GM23338 (cell line): ENCODE results near the gene RFESD. TPM values are rescaled to one million over a fixed set of nuclear protein-coding genes. Genes with fewer than 3 reads are reported as not detected.

Experiments used
- ATAC-seq: fragments of 200-7000 bp; cut with Tn5 transposase; 3 replicates; pipeline ENCODE4 v1.9.1; 2020
- DNase-seq: peaks from one replicate; pipeline ENCODE4 v3.0.0-alpha.2; 2015; ENCODE audit warnings: low spot score
- H2AFZ ChIP-seq: fragments of 200-600 bp; sonication (generic); 2 replicates; pipeline ENCODE4 v1.8.0; 2016; ENCODE audit warnings: antibody characterized with exemption, mild to moderate bottlenecking, moderate library complexity
- H3F3A ChIP-seq: fragments of 200-600 bp; sonication (generic); replicated peaks from 2 replicates; pipeline ENCODE4 v1.8.0; 2017; ENCODE audit warnings: antibody characterized with exemption, mixed run types, low read depth
- H3K27ac ChIP-seq: fragments of 200-600 bp; sonication (generic); 2 replicates; pipeline ENCODE4 v1.6.1; 2016; ENCODE audit warnings: low read depth
- H3K27me3 ChIP-seq: fragments of 200-600 bp; sonication (generic); 2 replicates; pipeline ENCODE4 v1.8.0; 2016; ENCODE audit warnings: mild to moderate bottlenecking, mixed run types, moderate library complexity; ENCODE audit not compliant: insufficient read depth
- H3K36me3 ChIP-seq: fragments of 200-600 bp; sonication (generic); 2 replicates; pipeline ENCODE4 v1.8.0; 2016; ENCODE audit warnings: mild to moderate bottlenecking; ENCODE audit not compliant: insufficient read depth
- H3K4me1 ChIP-seq: fragments of 200-600 bp; sonication (generic); 2 replicates; pipeline ENCODE4 v1.8.0; 2016; ENCODE audit warnings: mild to moderate bottlenecking, moderate library complexity; ENCODE audit not compliant: insufficient read depth
- H3K4me2 ChIP-seq: fragments of 200-600 bp; sonication (generic); 2 replicates; pipeline ENCODE4 v1.7.1; 2017; ENCODE audit warnings: mixed run types
- H3K4me3 ChIP-seq: fragments of 200-600 bp; sonication (generic); 2 replicates; pipeline ENCODE4 v1.6.1; 2016; ENCODE audit warnings: mixed run types
- H3K79me2 ChIP-seq: fragments of 200-600 bp; sonication (generic); replicated peaks from 2 replicates; pipeline ENCODE4 v1.8.0; 2017; ENCODE audit warnings: mild to moderate bottlenecking; ENCODE audit not compliant: insufficient read depth
- H3K9me2 ChIP-seq: fragments of 200-600 bp; sonication (generic); 2 replicates; pipeline ENCODE4 v1.8.0; 2017; ENCODE audit not compliant: insufficient read depth
- H4K20me1 ChIP-seq: fragments of 200-600 bp; sonication (generic); replicated peaks from 2 replicates; pipeline ENCODE4 v1.8.0; 2017; ENCODE audit warnings: mild to moderate bottlenecking; ENCODE audit not compliant: insufficient read depth
- H3K27ac Mint-ChIP-seq: 2 replicates; pipeline ENCODE4 v1.8.0; 2020; ENCODE audit warnings: inconsistent platforms, mild to moderate bottlenecking, moderate library complexity, mixed read lengths
- H3K27me3 Mint-ChIP-seq: 3 replicates; pipeline ENCODE4 v1.8.0; 2022; ENCODE audit warnings: low read depth, mild to moderate bottlenecking, moderate library complexity, mixed read lengths, inconsistent platforms; ENCODE audit not compliant: insufficient read depth, poor library complexity
- H3K36me3 Mint-ChIP-seq: 3 replicates; pipeline ENCODE4 v1.8.0; 2021; ENCODE audit warnings: low read depth, mild to moderate bottlenecking, inconsistent platforms, moderate library complexity, mixed read lengths
- H3K4me1 Mint-ChIP-seq: 3 replicates; pipeline ENCODE4 v1.8.0; 2020; ENCODE audit warnings: mild to moderate bottlenecking, inconsistent platforms, mixed read lengths
- H3K4me3 Mint-ChIP-seq: 3 replicates; pipeline ENCODE4 v1.8.0; 2021; ENCODE audit warnings: moderate library complexity, mild to moderate bottlenecking, inconsistent platforms, mixed read lengths
- H3K9me3 Mint-ChIP-seq: 3 replicates; pipeline ENCODE4 v1.8.0; 2020; ENCODE audit warnings: moderate library complexity, mild to moderate bottlenecking, inconsistent platforms, mixed read lengths
- CREB1 ChIP-seq: fragments of 250-450 bp; sonication (Bioruptor Pico); IDR thresholded peaks from 2 replicates; pipeline ENCODE4 v1.5.0; 2020; ENCODE audit warnings: low read depth, mild to moderate bottlenecking, moderate library complexity
- CTCF ChIP-seq, 2 experiments: fragments of 200-600 bp in 1 of 2; sonication (generic) in 1 of 2; conservative IDR thresholded peaks; 2 replicates each; pipeline versions ENCODE4 v1.5.1 to v1.6.1; 2016 to 2017; ENCODE audit warnings: antibody characterized with exemption in 2 of 2, low read depth in 2 of 2, mild to moderate bottlenecking in 2 of 2, moderate library complexity in 1 of 2
- ETS1 ChIP-seq: IDR thresholded peaks from 2 replicates; pipeline ENCODE4 v1.6.1; 2016; ENCODE audit warnings: antibody characterized with exemption
- EZH2phosphoT487 ChIP-seq: fragments of 200-600 bp; sonication (generic); IDR thresholded peaks from one replicate; pipeline ENCODE4 v1.8.1; 2018; ENCODE audit warnings: antibody characterized with exemption; ENCODE audit not compliant: unreplicated experiment
- JUNB ChIP-seq: IDR thresholded peaks from one replicate; pipeline ENCODE4 v1.6.1; 2016; ENCODE audit warnings: antibody characterized with exemption; ENCODE audit not compliant: unreplicated experiment
- NANOG ChIP-seq: IDR thresholded peaks from 2 replicates; pipeline ENCODE4 v1.6.1; 2016; ENCODE audit warnings: antibody characterized with exemption, borderline replicate concordance
- POLR2AphosphoS5 ChIP-seq: IDR thresholded peaks from 2 replicates; pipeline ENCODE4 v1.6.1; 2016; ENCODE audit warnings: antibody characterized with exemption, low read depth
- ZNF114 ChIP-seq: fragments of 250-450 bp; sonication (Bioruptor Pico); IDR thresholded peaks from 2 replicates; pipeline ENCODE4 v1.5.0; 2020; ENCODE audit warnings: mild to moderate bottlenecking, moderate library complexity
- ZNF462 ChIP-seq: fragments of 250-450 bp; sonication (Bioruptor Pico); IDR thresholded peaks from 2 replicates; pipeline ENCODE4 v1.5.0; 2020; ENCODE audit warnings: mild to moderate bottlenecking, moderate library complexity
- polyA plus RNA-seq: library from polyadenylated mRNA; unstranded; fragments of >200 nt; fragmentation: Nextera tagmentation; extraction: Ambion mirVana; gene quantifications from 2 replicates; pipeline ENCODE4 v1.2.1, GENCODE V29; 2016
- total RNA-seq: library from RNA; depleted of rRNA; stranded (reverse); fragments of >200 nt; shearing (Covaris generic); gene quantifications from 2 replicates; pipeline ENCODE4 v1.2.3, GENCODE V29; 2014

The RFESD gene
- total and polyA plus RNA-seq, 2 experiments from 2014 or later: 2.4 to 6.9 TPM

GRCh38 chr5:95669540-95669939 is 23.0 kb downstream of the RFESD start (continued):
- TF ChIP-seq ZNF462 (CRISPR knock-in tag): no peak
- no peak for TF ChIP-seq ETS1
- no peak for TF ChIP-seq ZNF114
- TF ChIP-seq POLR2AphosphoS5: no peak
- TF ChIP-seq NANOG: no peak
- TF ChIP-seq CREB1 (CRISPR knock-in tag): no peak
- TF ChIP-seq JUNB: no peak
- TF ChIP-seq EZH2phosphoT487: no peak

- H3K4me3 Mint-ChIP-seq: no peak overlapping the region
- no peak overlapping the region for H3K27ac ChIP-seq
- H3K36me3 Mint-ChIP-seq: no peaks in the 10 kb centered on the region
- no peak overlapping the region for H3K27ac Mint-ChIP-seq
- peak overlapping the region; percentile 57; the same call in 1 of the 2 replicates for H2AFZ ChIP-seq
- H3K4me1 Mint-ChIP-seq: no peaks in the 10 kb centered on the region
- no peaks in the 10 kb centered on the region for H3K9me2 ChIP-seq
- no peaks in the 10 kb centered on the region for H3K27me3 Mint-ChIP-seq
- no peaks in the 10 kb centered on the region for H4K20me1 ChIP-seq
- no peaks in the 10 kb centered on the region for H3F3A ChIP-seq
- DNase-seq (no peak), ATAC-seq (no peak)
- H3K9me3 Mint-ChIP-seq: no peaks in the 10 kb centered on the region; the same call in 2 of the 3 replicates
- TF ChIP-seq CTCF (conservative IDR thresholded peaks at IDR 0.05; ENCODE audit: low read depth in 2 of 2) (0 out of 4 replicates have a peak, but pooled peaks of 1 of the 2 experiments have one; percentile 2), POLR2AphosphoS5 (no peak)
- H3K4me1 ChIP-seq: no peaks in the 10 kb centered on the region
- H3K79me2 ChIP-seq: no peaks in the 10 kb centered on the region
- H3K4me2 ChIP-seq: no peak overlapping the region
- no peaks in the 10 kb centered on the region for H3K36me3 ChIP-seq
- no peaks in the 10 kb centered on the region for H3K27me3 ChIP-seq
- no peak overlapping the region for H3K4me3 ChIP-seq
These were observed 23.4 kb downstream of the RFESD start for GRCh38 chr5:95669985-95670384.
